Glomerular visceral epithelial cell (primary cell): ENCODE data around the gene ERICH6B.
A peak's percentile ranks its signal among the peaks of the same experiment; 100 is the strongest.

Source experiments
- DNase-seq: peaks from one replicate; pipeline ENCODE4 v3.0.0-alpha.2; 2016; ENCODE audit errors: extremely low spot score

The ERICH6B gene

DNA sequence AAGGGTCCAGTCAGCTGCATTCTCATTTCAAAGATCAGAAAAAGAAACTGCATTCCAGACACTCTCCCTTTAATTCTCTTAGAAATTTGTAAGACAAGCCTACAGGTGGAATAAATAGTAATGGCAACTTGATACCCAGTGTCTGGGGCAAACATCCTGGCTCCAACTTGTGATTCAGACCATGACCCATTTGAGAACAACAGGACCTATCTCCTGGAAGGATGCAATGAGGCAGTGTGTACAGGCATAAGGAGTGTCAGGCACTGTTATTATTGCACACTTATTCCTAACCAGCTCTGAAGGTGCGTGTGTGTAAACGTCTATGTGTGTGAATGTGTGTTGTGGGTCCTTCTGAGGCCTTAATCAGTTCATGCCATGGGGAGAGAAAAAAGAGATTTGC lies 13.9 kb downstream of the ERICH6B start:
- DNase-seq = no peak

DNA sequence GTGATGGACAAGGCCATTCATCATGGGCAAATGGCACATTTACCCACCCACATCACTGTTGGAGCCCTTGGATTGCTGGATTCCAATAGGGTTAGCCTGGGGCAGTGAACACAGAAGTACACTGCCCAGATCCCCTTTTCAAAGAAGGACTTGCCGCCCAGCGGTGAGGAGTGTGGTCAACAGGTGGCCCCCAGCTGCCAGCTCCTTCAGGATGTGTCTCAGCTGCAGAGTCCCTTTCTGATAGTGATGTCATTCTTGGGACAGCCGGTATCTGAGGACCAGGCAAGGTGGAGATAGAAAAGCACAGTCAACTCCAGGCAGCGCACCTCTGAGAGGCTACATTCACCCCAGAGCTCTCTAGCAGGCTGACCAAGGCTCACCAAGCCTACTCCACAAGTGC lies 16.9 kb downstream of the ERICH6B start:
- DNase-seq = no peak

DNA sequence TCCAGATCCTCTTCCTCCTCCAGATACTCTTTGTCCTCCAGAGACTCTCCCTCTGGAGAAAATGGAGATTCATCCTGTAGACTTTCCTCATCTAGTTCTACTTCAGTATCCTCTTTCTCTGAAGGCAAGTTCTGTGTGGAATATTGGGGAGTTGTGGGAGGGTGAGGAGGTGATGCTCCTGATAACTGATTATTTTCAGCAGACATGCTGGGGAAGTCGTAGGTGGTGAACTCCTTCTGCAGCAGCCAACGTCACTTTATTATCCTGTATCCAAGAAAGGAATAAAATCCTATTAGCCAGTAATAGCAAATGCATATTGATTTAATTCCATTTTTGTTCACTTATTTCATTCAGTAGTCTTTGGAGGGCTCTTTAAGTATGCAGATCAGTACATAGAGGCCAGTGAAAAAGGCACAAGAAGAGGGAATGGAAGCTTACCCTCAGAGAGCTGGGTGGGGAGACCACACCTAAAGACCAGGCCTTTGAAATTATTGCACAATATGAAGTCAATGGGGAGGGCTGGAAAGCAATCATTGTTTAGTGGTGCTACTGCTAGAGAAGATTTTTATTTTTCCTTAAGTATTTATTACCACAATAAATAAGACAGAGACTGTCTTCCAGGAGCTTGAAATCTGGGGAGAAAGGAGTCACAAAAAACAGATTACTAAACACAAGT lies 18.6 kb downstream of the ERICH6B start:
- no peak for DNase-seq

DNA sequence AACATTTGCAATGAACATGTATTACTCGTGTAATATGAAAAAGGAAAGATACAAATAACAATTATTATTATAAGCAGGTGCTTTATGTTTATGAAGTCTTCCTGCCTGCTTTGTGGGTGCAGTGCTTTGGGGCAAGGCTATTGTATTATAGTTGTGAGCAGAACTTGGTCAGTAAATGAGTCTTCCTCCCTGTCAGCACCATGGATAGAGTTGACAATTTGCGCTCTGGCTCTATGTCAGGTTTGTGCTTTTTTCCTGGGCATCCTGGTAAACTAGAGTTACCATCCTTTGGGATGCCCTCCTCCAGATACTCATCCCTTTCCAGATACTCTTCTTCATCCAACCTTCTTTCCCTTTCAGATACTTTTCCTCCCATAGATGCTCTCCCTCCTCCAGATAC lies 19.6 kb downstream of the ERICH6B start:
- no peak for DNase-seq

DNA sequence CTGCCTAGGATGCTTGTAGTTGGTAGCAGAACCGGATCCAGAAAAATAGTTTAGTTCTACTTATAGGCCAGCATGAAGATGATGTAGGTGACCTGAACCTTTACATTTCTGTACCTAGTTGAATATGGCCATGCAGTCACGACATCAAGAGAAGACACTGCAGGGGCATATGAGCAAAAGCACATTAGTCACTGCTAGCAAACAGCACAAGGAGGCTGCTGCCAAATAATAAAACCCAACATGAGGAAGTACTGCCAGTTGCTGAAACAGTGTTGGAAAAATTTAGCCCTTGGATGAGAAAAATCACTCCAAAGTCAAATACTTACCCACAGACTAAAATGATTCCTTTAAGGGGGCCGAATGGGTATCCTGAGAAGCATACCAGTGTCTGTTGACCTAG lies 20.8 kb downstream of the ERICH6B start:
- DNase-seq = no peak

DNA sequence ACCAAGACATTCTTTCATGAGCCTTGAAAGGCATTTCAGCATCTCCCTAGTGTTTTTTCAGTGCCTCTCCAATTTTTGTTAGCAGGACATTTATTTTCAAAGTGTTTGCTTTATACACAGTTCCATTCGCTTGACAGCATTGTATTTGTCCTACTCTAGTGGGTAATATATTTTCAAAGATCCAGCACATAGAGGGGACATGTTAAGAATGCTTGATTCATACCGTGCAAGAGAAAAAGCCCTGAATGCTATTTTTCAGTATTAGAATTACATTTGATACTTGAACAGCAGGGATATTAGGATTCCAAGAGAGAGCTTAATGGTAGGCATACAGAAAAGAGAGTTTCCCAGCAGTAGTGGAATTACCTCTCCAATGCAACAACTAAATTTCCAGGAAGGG lies 21.3 kb downstream of the ERICH6B start:
- DNase-seq = no peak

DNA sequence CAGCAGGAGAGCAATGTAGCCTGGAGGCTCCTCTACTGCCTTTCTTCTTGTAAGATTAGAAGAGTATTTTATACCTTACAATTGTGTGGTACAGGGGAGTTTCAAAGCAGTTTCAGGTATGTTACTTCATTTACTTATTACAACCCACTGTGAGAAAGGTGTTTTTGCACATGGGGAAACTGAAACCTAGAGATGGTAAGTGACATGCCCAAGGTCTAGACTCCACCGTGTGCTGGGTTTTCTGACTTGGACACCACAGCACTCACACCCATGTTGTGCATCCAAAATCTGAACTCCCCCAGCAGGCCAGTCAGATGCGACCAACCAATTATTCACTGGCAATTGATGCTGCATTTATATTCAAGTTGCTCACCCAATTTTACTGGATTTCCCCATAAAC lies 22.8 kb downstream of the ERICH6B start:
- DNase-seq = no peak

DNA sequence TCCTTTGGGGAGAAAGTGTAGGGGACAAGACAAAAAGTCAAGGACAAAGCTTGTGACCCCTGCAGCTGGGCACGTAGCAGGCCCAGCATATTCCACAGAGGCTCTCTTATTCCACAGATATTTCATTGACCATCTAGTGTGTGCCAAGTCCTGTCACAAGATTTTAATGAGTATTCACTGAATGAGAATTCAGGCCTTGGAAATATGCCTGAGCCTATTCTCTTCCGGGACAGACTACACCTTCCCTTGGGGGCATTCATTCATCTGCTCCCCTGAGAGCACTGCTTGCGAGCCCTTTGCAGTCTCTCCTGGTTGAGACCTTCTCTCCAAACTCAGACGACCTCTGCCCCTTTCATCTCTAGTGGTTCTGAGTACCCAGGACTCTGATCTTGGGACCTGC lies 25.5 kb downstream of the ERICH6B start:
- no peak for DNase-seq

DNA sequence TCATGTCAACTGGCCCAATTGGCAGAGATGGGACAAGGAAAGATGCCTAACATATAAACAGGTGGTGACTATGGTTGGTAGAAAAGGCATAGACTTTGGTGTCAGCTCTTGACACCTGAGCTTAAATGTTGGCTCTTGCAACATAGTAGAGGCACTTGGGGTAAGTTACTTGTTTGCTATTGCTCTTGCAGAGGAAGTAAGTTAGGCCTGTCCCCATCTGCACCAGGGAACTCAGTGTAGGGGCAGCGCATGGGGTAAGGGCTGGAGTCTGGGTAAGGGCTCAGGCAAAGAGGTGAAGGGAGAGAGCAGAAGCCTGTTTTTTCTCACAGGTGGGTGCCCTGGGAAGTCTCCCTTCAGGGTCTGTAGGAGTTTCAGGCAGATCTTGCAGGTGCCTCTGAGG lies 27.6 kb downstream of the ERICH6B start:
- no peak for DNase-seq

DNA sequence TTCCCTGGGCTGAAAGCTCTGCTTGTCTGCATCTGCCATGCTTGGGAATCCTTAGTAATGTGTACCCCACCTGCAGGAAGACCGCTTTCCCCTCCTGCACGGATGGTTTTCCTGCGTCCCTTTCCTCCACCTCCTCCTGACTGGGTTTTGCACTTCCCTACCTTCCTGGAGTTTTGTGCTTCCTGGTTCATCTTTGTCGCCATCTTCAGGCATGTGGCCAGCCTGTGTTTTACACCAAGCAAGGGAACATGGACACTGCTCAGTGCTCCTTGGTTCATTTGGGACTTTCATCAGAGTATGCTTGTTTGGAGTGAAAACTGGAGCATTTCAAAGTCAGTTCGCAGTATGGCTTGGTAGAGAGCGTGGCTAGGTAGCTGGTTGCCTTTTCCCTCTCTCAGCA lies 30.7 kb downstream of the ERICH6B start:
- DNase-seq = peak; percentile 5

DNA sequence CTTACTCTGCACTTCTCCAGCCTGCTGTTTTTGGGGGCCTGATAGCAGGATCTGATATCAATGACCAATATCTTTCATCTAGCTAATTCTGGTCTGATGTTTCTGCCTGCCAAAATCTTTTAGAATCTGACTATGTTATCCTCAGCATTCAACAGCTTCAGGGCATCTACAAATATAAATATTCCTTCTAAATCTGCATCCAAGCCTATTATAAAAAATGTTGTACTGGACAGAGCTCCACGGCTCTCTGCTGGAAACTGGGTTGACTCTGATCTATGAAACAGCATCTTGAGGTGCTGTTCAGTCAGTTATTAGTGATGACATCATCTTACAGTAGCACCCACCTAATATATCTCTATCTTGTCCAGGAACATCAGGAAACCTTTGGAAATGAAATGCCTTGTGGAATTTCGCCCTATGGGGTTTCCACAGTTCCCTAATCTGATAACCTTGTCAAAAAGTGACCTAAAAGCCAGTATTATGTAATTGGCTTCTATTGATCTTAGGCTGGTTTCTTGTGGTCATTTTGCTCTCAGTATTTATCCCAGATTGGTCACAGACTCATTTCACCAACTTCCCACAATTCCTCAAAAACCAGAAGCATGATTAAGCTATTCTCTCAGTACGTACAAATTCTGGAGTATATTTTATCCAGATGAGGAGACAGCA lies 33.0 kb downstream of the ERICH6B start:
- no peak for DNase-seq

DNA sequence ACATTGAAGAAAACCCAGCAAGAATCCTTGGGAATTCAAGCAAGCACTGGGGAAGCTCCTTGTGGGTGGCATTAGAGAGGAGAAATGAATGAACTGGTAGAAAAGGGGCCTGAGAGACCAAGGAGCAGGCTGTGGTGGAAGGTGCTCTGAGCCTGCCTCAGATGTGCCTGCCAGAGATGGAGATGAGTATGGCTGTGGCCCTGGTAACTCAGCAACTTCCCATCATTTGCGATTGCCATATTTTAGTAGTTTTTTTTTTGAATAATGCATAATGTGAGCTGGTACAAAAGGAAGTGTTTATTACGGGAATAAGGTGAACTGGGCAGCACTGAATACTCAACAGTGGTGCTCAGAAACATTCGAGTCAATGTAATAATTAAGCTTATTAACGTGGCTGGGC lies 39.1 kb downstream of the ERICH6B start:
- DNase-seq = no peak

DNA sequence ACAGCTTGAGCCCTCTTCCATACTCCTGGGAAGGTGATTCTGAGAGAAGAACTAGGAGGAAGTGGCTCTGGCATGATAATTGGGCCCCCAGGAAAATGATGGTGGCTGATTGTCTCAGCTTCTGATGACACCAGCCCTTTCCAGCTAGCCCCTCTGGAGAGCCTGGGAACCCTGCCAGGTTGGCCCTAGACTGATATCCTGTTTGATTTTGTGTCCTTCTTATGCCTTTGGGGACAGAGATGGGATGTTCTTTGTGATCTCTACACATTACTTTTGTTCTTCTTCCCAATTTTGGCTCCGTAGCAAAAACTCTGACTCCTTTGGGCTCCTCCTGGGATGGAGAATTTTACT lies 39.7 kb downstream of the ERICH6B start:
- DNase-seq = no peak

DNA sequence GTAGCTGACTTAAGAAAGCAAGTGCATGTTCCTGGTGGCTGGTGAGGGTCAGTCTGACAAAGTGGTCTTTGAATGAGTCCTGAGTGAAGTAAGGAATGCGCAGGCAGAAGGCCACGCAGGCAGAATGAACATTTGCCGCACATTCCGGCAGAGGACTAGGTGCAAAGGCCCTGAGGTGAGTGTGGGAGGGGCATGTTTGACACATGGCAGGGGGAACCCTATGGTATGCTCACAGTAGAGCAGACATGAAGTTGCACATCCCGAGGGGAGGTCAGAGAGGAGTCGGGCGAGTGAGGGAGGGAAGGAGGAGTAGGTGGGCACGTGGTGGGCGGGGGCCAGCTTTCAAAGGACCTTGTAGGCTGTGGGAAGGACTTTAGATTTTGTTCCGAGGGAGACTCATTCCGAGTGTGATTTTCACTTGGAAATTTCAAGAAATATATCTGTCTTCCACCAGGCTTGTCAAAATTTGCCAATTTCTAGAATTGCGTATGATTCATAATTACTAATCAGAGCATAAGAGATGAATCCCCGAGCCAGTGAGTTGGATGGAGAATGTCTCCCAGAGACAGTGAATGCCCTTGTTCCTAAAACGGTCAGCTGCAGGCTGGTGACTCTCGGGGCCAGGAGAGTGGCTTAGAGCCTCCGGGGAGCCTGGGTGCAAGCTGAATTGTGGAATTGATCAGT lies 40.3 kb downstream of the ERICH6B start:
- DNase-seq = no peak

DNA sequence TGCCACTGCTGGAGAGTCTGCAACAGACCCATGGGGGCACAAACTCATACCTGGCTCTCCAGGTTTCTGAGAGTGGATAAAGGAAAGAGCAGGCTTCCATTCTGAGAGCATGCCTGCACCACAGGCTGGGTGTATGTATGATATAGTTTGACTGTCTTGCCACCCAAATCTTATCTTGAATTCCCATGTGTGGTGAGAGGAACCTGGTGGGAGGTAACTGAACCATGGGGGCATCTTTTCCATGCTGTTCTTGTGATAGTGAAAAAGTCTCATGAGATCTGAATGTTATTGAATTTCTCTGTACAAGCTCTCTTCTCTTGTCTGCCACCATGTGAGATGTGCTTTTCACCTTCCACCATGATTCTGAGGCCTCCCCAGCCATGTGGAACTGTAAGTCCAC lies 50.2 kb downstream of the ERICH6B start:
- DNase-seq = no peak

DNA sequence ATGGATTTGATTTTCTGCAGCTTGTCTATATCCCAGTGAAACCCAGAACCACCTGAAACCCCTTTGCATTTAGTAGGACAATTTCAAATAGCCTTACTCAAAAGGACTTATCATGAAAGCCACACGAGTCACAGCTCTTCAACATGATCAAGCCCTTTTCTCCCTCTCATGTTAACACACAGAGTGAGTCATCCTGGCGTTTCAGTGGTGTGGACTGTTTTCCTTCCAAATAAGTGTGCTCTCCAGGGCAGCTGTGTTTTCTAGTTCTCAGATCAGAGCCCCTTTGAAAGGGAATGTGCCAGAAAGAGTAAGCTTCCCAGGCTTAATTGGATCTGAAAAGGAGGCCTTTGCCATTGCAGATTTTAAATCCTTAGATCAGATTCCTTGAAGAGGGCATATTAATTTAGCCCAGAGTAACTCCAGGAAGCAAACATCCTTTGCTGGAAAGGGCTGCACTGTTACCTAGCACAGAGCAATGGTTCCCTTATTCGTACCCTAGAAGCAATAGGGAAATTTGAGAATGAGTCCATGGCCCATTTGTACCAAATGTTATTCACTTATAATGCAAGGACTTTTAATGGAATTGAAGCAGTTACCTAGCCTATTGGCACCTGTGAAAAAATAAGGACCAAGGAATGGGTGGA lies 51.3 kb downstream of the ERICH6B start:
- peak; percentile 15 for DNase-seq

DNA sequence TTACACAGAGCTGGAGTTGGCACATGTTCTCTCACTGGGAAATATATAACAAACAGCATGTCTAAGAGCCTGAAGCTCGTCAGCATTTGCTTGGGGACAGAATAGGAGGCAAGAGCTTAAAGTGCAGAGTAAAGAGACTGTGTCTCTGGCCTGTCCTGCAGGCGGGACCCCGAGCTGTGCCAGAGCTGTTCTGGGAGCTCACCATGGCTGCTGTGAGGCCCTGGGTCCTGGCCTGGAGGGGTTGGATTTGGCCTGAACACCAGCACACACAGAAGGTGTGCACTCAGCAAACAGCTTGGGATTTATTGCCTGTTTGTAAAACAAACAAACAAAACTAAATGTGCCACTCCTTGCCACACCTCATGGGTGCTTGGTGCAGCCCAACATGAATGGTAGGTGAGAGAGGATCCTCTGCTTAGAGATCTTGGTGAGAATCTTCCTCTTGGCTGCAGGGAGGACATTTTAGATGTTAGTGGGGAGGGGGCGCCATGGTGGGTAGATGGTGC lies 60.9 kb downstream of the ERICH6B start:
- DNase-seq = no peak

DNA sequence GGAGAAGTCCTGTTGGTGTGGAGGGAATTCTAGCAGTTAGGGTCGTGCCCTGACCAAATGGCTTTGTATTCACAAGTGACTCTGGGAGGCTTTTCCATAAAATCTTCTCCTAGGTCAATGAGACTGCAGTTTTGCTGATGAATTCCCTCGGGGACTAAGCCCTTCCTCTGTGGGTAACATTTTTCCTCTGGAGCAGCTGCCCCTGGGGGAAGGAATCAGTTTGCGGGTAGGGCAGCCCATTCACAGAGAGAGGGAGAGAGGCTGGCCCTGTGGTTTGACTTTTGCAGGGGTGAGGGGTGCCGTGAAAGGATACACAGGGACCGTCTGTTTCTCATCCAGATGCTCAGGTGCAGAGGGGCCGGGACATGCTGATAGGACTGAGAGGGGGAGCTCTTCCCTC lies 67.3 kb downstream of the ERICH6B start:
- DNase-seq = no peak

DNA sequence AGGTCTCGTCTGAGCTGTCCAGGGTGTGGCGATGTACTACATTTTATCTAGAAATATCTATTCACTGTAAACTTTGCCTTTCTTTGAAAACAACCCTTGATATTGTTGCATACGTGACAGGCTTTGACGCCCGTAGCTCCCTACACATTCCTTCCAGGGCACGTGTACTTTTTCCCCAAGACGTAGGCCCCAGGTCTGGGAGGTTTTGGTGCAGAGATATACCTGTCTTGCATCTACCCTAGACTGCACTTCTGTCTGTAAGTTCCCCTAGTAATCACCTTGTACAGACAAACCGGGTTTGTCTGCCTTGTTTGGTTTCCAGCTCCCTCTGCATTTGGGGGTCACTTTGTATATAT lies 69.2 kb downstream of the ERICH6B start:
- DNase-seq = no peak

DNA sequence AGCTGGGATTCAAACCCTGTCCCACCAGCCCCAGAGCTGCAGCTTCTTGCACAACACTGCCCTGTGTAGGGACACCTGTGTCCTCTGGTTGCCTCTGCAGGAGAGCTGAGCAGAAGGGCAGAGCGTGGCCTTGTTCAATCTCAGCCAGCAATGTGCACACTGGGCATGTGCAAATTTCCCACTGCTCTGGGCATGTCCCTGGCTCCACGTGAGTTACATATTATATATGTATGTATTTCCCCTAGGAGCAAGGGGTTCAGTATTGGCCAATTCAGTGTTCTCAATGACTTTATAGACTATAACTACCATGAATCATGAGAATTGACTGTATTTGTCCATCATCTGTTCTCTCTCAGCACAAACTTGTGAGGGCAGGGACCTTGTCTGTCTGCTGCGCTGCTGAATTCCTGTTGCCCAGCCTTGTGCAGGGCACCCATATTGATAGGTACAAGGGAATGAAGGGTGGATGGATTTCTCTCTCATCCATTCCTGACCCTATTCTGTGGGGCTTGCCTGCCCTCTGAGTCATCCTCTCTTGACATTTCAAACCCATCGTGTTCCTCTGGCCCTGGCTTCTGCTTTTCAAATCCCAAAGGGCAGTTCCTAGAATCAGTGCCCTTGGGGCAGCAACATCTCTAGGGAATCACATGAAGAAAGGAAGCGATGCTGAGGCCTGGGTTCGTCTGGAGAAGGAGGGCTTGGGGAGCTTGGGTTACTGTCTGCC lies 69.7 kb downstream of the ERICH6B start:
- DNase-seq = no peak

DNA sequence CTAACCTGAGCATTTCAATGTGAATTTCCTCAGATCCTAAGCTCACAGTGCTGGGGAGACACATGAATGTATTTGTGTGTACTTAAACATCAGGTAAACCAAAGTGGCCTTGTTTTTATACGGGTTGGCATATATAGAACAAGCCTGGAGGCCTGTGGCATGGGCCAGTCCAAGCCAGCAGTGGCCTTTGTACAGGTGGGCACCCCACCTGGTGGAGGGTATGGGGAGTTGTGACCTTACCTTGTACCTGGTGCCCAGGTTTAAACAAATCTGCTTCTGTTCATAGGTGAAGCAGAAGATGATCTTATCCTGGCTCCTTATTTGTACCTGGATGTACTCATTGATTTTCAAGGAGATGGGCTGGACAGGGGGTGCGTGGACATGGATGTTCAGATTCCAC lies 71.0 kb downstream of the ERICH6B start:
- DNase-seq = no peak

DNA sequence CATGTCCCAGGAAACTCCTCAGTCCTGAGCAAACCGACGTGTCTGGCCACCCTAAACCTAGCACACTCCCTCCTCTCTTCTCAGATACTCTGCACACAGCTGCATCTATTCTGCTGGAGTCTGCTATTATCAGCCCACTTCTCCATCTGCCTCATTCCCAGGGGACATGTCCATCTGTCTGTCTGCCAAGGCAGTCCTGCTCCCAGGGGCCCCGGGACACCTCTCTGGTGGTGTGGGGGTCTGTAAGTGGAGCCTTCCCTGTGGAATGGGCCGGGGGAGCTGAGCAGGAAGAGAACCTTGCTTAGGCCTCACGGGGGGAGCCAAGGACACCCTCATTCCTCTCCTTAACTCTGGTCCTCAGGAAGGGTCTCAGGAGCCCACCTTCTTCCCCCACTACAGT lies 72.7 kb downstream of the ERICH6B start:
- DNase-seq = no peak
